ENCODE measurements around the gene NUCB2.
A peak's percentile ranks its signal among the peaks of the same experiment; 100 is the strongest.

Gene NUCB2

DNA sequence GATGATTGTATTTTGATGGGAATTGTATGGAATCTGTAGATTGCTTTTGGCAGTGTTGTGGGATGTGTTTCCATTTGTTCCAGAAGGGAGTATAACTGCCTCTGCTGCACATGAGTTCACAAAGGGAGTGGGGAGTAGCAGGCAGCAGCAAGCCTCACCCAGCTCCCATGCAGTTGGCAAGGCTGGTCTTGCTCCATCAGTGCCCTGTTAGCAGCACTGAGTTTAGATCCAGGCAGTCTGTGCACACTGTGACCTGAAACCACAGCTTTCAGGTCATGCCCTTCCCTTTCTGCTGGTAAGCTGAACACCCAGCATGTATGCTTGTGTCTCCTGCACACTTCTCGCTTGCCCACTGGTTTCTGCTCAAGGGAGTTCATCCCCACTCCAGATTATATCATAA, 3.7 kb upstream of the NUCB2 start:
- DNase-seq, result no peak

DNA sequence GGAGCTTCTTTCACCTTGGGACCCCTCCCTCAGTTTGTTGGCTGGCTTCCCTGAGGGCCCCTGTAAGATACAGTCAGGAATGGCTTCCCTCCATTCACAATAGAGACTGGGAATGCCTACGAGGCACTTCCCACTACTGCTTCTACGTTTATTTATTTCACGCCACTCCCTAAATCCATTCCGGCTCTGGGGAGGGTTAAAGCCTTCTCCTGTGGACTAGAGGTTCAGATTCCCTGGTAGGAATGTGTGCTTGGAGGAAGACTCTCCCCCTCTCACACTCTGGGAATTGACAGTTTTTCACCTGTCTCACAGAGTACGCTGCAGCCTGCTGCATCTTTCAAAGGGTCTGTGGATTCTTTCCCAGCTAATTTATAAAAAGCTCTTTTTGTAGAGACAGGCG, 3.3 kb upstream of the NUCB2 start:
- no peak for DNase-seq

DNA sequence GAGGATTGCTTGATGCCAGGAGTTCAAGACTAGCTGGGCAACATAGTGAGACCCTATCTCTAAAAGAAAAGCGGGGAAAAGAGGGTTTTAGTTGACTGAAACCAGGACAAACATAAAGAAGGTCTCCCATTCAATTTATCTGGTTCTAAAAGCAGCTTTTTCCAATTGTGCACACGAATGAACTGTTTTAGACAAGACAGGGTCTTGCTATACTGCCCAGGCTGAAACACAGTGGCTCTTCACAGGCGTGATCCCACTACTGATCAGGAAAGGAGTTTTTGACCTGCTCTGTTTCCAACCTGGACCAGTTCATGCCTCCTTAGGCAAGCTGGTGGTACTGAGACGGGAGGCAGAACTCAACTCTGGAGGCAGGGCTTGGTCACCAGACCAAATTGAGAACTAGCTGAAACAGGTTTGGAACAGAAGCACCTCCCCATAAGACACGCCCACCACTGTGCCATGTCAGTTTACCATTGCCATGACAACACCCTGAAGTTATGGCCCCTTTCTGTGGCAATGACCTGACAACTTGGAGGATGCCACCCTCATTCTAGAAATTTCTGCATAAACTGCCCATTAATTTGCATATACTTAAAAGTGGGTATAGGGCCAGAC, 2.8 kb upstream of the NUCB2 start:
- peak; percentile 20 for DNase-seq

DNA sequence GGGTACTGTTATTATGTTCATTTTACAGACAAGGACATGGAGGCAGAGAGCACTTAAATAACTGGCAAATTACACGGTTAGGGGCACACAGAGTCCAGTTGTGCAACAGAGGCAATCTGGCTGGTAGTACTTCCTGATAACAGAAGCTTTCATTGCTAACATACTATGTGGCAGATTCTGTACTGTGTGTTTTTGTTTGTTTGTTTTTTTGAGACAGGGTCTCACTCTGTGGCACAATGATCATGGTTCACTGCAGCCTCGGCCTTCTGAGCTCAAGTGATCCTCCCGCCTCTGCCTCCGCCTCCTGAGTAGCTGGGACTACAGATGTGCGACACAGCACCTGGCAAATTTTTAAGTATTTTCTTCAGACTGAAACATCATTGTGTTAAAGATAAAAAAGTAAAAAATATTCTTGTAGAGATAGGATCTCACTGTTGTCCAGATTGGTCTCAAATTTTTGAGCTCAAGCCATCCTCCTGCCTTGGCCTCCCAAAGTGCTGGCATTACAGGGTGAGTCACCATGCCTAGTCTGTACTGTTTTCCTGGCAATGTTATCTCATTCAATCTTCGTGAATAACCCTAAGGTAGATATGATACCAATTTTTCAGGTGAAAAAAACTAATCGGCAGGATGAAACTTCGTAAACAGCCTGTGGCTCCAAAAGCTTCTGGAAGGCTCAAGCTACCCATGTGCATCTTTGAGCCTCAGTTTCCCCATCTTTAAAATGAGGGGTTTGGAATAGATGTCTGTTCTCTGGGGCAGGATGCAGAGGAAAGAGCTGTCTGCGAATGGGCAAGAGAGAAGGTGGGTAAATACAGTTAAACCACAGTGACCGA, 921 bp upstream of the NUCB2 start:
- DNase-seq, result peak; percentile 18

DNA sequence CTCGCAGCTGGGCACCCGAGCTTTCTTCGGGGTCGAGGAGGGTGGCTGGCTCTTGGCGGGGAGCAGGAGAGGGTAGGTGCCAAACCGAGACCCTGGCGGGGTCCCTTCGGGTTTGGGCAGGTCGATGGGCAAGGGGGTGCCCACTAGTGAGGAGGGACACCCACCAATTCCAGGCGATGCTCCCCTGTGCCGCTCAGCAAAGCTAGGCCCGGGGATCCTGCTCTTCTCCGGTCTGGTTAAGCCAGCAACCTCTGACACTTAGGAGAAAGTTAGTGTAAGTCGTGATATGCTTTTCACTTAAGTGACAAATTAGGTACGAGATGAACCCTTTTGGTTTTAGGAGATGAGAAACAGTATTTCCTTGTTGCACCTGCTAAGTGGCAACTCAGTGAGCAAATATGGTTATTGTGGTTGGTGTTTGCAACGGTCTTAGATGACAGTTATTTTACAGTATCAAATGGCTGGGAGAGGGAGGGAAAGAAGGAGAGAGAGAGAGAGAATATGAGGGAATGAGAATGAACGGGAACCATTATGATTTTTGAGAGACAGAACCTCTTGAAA, 565 bp downstream of the NUCB2 start:
- DNase-seq, result peak; percentile 47

DNA sequence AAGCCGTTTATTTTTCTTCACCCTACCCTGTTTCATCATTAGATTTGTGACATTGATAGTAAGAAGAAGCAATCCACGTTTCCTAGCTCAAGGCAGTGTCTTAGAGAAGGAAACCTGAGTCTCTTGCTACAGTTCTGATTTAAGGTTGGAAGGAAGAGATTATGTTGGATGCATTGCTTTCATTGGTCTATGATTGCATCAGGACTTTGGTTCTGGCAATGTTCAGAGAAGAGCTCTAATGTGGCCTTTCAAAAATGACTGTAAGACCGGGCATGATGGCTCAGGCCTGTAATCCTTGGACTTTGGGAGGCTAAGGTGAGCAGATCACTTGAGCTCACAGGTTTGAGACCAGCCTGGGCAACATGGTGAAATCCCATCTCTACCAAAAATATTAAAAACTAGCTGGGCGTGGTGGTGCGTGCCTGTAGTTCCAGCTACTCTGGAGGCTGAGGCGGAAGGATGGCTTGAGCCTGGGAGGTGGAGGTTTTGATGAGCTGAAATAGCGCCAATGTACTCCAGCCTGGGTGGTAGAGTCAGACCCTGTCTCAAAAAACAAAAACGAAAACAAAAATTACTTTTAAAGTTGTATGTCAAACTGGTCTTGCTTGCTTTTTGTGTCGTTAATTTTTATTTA, 4.1 kb downstream of the NUCB2 start:
- DNase-seq, result no peak

DNA sequence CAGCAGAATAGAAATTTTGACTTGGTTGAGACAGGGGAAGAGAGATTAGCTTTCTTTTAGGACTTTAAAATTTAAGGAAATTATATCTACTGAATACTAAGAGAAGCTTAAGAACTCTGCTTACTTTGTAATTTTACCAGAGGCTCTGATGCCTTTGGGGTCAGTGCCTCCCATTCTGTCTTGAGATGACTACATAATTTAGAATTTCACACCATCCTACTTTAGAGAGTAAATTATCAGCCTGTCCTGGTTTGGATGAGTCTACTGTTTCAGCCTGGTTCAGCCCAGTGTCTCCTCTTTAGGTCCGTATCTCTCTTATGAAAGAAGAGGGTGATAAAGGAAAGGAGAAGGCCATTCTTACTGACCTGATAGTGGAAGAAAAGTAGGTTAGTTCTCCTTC, 9.8 kb downstream of the NUCB2 start:
- no peak for DNase-seq

DNA sequence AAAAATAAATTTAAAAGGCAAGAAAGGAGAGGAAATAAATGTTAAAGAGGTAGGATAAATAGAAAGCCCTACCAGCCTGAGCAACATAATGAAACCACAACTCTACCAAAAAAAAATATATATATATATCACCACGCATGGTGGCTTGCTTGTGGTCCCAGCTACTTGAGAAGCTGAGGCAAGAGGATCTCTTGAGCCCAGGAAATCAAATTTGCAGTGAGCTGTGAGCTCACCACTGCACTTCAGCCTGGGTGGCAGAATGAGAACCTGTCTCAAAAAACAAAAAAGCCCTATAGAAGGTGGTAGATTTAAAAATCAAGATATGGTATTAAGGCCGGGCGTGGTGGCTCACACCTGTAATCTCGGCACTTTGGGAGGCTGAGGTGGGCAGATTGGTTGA, 10.5 kb downstream of the NUCB2 start:
- peak; percentile 29 for DNase-seq

DNA sequence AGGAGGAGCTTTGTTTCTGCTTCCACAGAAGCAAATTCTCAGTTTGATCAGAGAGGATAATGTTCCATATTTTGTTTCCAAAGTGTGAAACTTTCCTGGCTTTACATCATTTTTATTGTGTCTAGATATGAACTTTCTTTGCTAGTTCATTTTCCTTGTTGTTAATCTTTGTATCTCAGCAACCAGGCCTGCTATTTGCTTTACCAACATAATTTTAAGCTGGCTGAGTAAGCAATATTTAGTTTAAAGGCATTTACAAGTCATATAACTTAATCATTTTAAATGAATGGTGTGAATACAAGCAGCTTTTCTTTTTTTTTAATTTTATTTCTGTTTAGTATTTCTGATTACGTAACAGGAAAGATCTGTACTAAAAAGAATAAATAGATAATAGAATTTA, 15.2 kb downstream of the NUCB2 start:
- DNase-seq, result no peak

DNA sequence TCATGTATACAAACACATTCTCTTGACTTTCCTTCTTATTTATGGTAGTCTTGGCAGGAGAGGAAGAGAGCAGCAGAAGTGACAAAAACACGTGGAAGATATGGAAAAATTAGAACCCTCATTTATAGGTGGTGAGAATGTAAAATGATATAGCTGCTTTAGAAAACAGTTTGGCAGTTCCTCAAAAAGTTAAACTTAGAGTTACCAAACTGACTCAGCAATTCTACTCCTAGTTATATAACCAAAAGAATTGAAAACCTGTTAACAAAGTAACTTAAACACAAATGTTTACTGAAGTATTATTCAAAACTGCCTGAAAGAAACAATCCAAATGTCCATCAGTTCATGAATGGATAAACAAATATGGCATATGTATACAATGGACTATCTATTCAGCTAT, 16.8 kb downstream of the NUCB2 start:
- no peak for DNase-seq

DNA sequence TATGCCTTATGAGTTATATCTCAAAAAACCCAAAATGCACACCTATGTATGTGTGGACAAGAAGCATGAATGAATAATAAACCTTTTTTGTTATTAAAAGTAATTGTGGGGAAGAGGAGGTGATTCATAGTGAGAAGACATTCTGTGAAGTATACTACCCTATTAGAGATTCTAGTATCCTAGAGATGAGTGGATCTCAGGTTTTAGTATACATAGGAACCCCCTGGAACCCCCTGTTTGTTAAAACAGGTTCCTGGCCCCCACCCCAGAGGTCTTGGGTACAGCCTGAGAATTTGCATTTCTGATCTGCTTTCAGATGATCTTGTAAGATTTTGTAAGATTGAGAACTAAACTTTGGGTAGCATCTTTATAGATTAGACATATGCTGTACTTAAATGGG, 17.5 kb downstream of the NUCB2 start:
- DNase-seq, result no peak

DNA sequence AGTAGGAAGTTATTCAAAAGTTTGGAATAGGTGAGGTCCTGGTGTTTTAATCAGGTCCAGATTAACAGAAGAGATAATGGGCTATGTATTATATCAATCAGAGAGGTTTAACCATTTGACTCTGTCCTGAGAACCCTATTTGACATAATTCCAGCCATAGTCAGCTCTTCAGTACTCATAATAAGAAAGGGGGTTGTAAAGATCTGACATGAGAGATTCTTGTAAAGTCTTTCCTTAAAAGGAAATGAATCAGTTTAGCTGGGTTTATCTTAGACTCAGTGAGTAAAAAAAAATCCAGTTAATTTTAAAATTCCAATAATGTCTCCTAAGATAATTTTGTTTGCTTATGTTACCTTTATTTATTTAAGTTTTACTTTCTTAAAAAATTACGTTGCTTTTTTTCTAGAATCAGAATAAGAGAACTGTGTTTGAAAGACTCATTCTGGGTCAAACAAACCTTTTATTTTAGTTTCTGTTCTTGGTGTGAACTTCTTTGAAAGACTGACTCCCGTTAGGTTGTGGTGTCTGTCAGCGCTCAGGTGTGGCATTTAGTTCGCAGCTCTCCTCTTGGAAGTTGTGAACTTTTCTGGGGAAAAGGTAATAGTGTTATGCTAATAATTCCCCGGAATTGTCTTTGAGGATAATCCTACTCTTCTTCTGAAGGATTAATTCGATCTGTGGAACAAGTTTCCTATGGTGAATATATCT, 20.5 kb downstream of the NUCB2 start:
- DNase-seq, result no peak

DNA sequence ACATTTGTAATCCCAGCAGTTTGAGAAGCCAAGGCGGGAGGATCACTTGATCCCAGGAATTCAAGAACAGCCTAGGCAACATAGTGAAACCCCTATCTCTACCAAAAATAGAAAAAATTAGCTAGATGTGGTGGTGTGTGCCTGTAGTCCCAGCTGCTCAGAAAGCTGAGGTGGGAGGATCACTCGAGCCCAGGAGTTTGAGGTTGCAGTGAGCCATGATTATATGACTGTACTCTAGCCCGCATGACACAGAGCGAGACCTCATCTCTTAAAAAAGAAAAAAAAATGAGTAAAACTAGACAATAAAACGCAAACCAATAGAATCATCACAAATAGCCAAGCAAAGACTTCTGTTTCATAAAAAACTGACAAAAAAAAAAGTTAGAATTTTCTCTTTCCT, 21.8 kb downstream of the NUCB2 start:
- no peak for DNase-seq

DNA sequence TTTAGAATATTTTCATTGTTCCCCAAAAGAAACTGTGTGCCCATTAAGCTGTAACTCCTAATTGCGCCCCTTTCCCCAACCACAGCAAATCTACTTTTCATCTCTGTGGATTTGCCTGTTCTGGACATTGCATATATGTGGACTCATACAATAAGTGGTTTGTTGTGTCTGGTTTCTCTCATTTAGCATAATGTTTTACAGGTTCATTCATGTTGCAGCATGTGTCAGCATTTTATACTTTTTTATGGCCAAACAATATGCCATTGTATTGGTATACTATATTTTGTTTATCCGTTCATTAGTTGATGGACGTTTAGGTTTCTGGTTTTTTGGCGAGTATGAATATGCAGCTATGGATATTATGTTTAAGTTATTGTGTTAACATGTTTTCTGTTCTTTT, 23.8 kb downstream of the NUCB2 start:
- DNase-seq, result no peak

DNA sequence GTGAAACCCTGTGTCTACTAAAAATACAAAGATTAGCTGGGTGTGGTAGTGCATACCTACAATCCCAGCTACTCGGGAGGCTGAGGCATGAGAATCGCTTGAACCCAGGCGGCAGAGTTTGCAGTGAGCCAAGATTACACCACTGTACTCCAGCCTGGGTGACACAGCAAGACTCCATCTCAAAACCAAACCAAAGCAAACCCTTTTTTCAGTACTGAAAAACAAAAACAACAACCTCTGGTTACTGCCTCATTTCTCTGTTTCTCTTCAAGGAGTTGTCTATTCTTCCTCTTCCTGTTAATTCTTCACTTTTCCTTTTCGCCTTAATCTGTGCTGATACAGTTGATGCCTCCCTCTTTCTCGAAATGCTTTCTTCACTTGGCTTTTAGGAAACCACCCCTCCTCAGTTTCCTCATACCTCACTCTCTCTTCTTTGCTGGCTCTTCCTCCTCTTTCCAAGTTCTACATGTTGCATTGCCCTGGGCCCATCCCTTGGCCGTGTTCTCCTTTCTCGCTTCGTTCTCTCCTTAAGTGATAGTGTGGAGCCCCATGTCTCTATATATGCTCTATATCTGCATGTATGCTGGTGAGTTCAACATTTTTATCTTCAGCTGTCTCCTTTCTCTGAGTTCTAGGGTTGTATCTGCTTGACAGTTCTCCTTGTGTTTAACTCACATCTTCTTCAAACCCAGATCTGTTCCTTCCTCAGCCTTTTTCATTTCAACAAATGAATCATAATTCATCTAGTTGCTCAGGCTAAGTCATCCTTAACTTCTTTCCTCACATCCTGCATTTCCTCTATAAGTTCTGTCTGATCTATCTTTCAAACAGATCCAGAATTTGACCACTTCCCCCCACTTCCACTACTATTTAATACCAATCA, 37.1 kb downstream of the NUCB2 start:
- no peak for DNase-seq

DNA sequence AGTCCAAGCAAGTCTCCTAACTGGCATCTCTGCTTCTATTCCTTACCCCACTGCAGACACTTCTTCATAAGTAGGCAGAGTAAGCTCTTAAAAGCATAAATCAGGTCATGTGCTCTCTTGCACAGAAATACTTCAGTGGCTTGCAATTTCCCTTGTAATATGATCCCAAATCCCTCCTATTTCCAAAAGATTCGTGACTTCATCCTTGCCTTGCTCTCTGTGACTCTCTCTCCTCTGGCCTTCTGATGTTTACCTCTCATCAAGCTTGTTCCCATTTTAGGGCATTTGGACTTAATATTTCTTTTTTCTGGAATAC, 37.7 kb downstream of the NUCB2 start:
- DNase-seq, result no peak

DNA sequence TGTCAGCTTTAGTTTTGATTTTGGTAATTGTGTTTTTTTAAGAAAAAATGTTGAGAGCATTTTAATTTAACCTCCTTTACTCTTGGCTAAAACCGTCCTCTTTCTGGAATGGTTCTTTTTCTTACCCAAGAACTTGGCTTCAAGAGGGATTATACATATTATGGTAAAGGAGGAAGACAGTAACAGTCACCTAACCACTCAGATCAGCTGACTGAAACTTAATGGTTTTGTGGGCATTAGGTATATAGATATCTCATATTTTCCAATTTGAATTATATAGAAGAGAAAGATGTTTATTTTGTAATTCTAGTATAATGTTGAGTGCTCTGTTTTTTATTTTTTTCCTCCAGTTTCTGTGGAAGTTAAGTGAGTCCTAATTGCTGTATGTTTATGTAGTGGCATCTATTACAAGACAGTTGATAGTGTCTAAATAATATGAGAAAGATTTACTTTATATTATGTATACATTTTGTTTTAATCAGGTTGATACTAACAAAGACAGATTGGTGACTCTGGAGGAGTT, 38.4 kb downstream of the NUCB2 start:
- DNase-seq, result no peak

DNA sequence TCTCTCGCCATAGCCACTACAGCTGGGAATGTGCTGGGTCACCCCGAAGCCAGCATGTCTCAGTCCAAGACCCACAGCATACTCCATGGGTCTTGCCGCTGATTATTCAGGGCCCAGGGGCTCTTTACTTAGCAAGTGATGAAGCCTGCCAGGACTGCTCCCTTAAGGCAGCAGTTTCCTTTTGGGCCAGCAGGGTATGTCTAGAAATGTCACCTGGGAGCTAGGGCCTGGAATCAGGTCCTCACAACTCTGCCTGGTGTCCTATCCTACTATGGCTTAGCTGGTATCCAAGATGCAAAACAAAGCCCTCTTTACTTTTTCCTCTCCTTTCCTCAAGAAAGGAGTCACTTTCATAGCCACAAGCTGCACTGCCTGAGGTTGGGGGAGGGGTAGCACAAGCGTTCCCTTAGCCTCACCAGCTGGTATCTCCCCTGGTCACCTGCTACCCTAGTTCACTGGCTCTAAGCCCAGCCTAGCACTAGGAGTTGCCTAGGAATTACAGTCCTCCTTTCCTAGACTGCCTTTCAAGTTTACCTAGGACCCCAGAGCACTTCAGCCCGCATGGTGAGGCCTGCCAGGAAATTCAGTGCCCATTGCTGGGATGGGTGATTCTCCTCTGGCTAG, 52.4 kb downstream of the NUCB2 start:
- no peak for DNase-seq

DNA sequence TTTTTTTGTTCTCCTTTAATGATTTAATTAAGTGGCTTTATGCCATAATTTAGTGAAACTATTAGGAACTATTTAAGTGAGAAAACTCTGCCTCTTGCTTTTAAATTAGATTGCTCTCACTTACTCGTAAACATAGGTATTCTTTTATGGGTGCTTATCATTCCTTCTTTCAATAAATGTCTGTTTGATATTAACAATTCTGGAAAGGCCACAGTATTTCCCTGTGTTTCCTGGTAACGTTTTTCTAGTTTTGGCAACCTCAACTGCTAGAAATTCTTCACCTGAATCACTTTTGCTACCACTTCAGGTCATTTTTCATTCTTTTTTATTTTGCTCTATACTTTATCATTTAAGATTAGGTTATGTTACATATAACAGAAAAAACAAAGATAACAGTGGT, 55.1 kb downstream of the NUCB2 start:
- DNase-seq, result no peak

DNA sequence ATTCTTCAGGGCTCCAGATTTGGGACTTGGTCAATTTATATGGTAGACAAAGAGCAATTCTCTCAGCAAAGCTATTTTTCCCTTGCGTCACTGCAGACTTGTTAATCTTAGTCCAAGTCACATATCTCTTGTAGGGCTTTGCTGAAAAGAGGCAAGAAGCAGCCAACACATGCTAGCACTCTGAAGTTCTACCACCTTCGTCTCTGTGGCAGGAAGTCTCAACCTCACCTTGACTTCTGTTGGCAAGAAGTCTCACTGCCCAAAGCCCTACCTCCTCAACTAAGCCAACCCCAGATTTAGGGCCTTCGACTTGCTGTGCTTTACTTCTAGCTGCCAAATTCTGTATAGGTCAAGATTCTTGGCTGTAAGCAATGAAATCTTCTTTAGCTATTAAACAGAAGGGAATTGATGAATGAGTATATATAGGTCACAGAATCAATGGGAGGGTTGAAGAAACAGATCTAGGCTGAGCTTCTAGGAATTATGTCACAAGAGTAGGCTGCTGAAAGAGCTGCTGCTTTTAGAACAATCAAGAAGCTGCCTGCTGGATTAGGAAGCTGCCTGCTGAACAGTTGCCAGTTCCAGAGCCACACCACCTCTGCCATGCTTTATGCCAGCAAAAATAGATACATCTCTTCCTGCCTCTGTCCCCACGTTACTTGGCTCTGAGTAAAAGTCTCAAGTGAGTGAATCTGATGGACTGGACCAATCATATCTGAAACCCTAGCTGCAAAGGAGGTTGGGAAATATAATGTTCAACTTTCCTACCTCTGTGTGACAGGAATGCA, 57.5 kb downstream of the NUCB2 start:
- peak; percentile 21 for DNase-seq

DNA sequence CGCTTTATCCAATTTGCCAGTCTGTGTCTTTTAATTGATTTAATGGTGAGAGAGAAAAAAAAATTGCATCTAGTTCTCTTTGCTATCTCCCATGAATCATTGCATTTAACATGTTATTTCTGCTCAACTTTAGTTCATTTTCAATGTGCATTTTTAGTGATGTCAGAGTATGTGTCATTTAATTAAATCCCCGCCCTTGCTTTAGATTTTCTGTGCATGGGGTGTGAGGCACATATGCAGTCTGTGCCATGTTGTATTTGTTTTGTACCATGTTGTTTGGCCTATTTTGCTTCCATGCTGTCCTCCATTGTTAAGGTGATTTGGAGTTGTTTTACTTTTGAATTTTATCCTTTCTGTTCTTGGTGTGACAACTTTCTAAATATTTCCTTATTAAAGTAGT, 66.7 kb downstream of the NUCB2 start:
- DNase-seq, result no peak

All from CD4-positive, alpha-beta T cell treated with Interleukin-21 for 1 hour (primary cell).